Panc1 (cell line): ENCODE results near the gene RSPH1. TPM values are rescaled to one million over a fixed set of nuclear protein-coding genes. Genes with fewer than 3 reads are reported as not detected.

Experiments used
- ATAC-seq: fragments of 200-7000 bp; cut with Tn5 transposase; 2 replicates; pipeline ENCODE4 v1.9.1; 2020; ENCODE audit warnings: mild to moderate bottlenecking, moderate library complexity
- BruUV-seq: library from RNA; stranded (reverse); fragments of 400-500 nt; replicated peaks from 2 replicates; lab custom pipeline; 2021; lab: Mats Ljungman, UMichigan
- CTCF ChIA-PET: fragments of 300-600 bp; sonication (Branson Sonifier 250); formaldehyde crosslinking; loops from one replicate; lab custom pipeline; 2022; ENCODE audit warnings: antibody characterized with exemption; lab: Charles Lee
- POLR2A ChIA-PET: fragments of 300-600 bp; sonication (Branson Sonifier 250); formaldehyde crosslinking; loops from one replicate; lab custom pipeline; 2022; ENCODE audit warnings: antibody characterized with exemption; lab: Charles Lee
- DNase-seq: peaks from one replicate; pipeline ENCODE4 v3.0.0-alpha.2; 2010; ENCODE audit warnings: low read depth, low spot score
- H3K27ac ChIP-seq: 2 replicates; pipeline ENCODE4 v1.5.1; 2011; ENCODE audit warnings: mild to moderate bottlenecking, low read length, inconsistent platforms
- H3K27me3 ChIP-seq: fragments of 200-500 bp; sonication (Bioruptor generic); 2 replicates; pipeline ENCODE4 v1.6.0; 2014; ENCODE audit warnings: low read length, inconsistent platforms; ENCODE audit not compliant: control insufficient read depth, insufficient read depth
- H3K36me3 ChIP-seq: fragments of 200-500 bp; sonication (Bioruptor generic); 2 replicates; pipeline ENCODE4 v1.5.1; 2014; ENCODE audit warnings: inconsistent platforms, mild to moderate bottlenecking, low read length, moderate library complexity; ENCODE audit not compliant: control insufficient read depth, insufficient read depth
- H3K4me1 ChIP-seq: 2 replicates; pipeline ENCODE4 v1.5.1; 2011; ENCODE audit warnings: inconsistent platforms, mild to moderate bottlenecking, low read length, moderate library complexity; ENCODE audit not compliant: control insufficient read depth, insufficient read depth
- H3K4me3 ChIP-seq, 2 experiments: 2 replicates each; pipeline ENCODE4 v1.5.1; 2011 to 2012; ENCODE audit warnings: low read depth in 2 of 2, low read length in 2 of 2, mild to moderate bottlenecking in 2 of 2, inconsistent platforms in 1 of 2, moderate library complexity in 1 of 2
- H3K9me3 ChIP-seq: fragments of 200-500 bp; sonication (Bioruptor generic); 2 replicates; pipeline ENCODE4 v1.5.1; 2014; ENCODE audit warnings: low read depth, mild to moderate bottlenecking, inconsistent platforms, low read length, moderate library complexity; ENCODE audit not compliant: control insufficient read depth, insufficient read depth
- CTCF ChIP-seq: fragments of 450-650 bp; IDR thresholded peaks from 2 replicates; pipeline ENCODE4 v1.5.1; 2017; ENCODE audit warnings: mild to moderate bottlenecking
- POLR2AphosphoS5 ChIP-seq: IDR thresholded peaks from 2 replicates; pipeline ENCODE4 v1.6.1; 2012; ENCODE audit warnings: mild to moderate bottlenecking, low read depth, low read length, moderate library complexity
- REST ChIP-seq, 2 experiments: IDR thresholded peaks; 2 replicates each; pipeline ENCODE4 v1.6.1; 2011 to 2012; ENCODE audit warnings: low read depth in 2 of 2, control low read depth in 1 of 2, low read length in 1 of 2, mild to moderate bottlenecking in 1 of 2, moderate library complexity in 1 of 2; ENCODE audit not compliant: insufficient read depth in 1 of 2
- SIN3A ChIP-seq: IDR thresholded peaks from 2 replicates; pipeline ENCODE4 v1.6.1; 2012; ENCODE audit warnings: low read depth, mild to moderate bottlenecking, low read length, moderate library complexity, borderline replicate concordance; ENCODE audit not compliant: insufficient read depth
- TCF7L2 ChIP-seq: IDR thresholded peaks from 2 replicates; pipeline ENCODE4 v1.6.1; 2011; ENCODE audit warnings: mild to moderate bottlenecking, low read depth, low read length, inconsistent platforms
- in situ Hi-C: cut with HindIII; loops from 2 replicates; pipeline ENCODE4 v1.10.0; 2016; ENCODE audit warnings: low sequenced_read_pairs, low pct_unique_long_range_greater_than_20kb
- intact Hi-C: fragments of 100-400 bp; cut with micrococcal nuclease; formaldehyde crosslinking; loops from one replicate; pipeline ENCODE4 v1.10.0; 2022; ENCODE audit not compliant: unreplicated experiment
- total RNA-seq: library from RNA; stranded (reverse); gene quantifications from one replicate; pipeline ENCODE4 v1.2.1, GENCODE V29; 2021; ENCODE audit not compliant: unreplicated experiment

RSPH1 gene
- total RNA-seq, 1 experiment from 2014 or later = 0.46 TPM

DNA sequence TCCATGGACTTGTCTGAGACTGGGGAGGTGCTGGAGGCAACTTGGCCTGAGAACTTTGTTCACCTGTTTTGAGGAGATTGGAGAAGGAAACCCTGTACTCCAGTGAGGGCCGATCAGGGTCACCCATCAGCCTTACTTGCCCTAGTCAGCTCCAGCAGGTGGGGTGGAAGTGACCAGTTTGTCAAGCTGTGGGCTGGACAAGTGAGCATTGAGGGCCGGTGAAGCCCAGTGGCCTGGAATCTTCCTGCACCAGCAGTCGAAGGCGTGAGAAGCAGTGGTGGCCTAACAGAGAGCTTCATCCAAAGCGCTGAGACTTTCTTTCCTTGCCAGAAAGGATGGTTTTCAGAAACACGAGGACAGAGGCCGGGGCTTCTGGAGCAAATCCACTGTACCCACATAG is 27.2 kb upstream of the RSPH1 start:
- ChIA-PET CTCF (no interaction called here), POLR2A (interaction anchor here (0.5 kb wide), 1 partner anchor 27 kb away, joined by 3 read pairs; the partner anchor contains the start of gene RSPH1)
- no peak for ATAC-seq
- no peaks in the 10 kb centered on the region for H3K36me3 ChIP-seq
- no peak overlapping the region for H3K4me3 ChIP-seq
- H3K27ac ChIP-seq = no peak overlapping the region
- no peak for DNase-seq
- no peak for TF ChIP-seq TCF7L2
- TF ChIP-seq REST (IDR thresholded peaks at IDR 0.05; ENCODE audit: insufficient read depth in 1 of 2, low read depth in 2 of 2, low read length in 1 of 2) = no peak
- TF ChIP-seq CTCF = no peak
- no peak for TF ChIP-seq POLR2AphosphoS5
- no peak for TF ChIP-seq SIN3A
- no TSS peak for BruUV-seq
- H3K9me3 ChIP-seq = no peaks in the 10 kb centered on the region
- no peaks in the 10 kb centered on the region for H3K27me3 ChIP-seq
- in situ Hi-C loops = no loop called here
- peaks cover under 1% of the 10 kb centered on the region; the same call in 1 of the 2 replicates for H3K4me1 ChIP-seq
- intact Hi-C loops = no loop called here

- H3K27me3 ChIP-seq = no peaks in the 10 kb centered on the region
- no peak for ATAC-seq
- POLR2A ChIA-PET = interaction anchor here (0.5 kb wide), 1 partner anchor 27 kb away, joined by 3 read pairs; the partner anchor contains the start of gene RSPH1
- H3K9me3 ChIP-seq = no peaks in the 10 kb centered on the region
- H3K36me3 ChIP-seq = no peaks in the 10 kb centered on the region
- BruUV-seq = no TSS peak
- no peak for TF ChIP-seq REST (IDR thresholded peaks at IDR 0.05; ENCODE audit: insufficient read depth in 1 of 2, low read depth in 2 of 2, low read length in 1 of 2)
- TF ChIP-seq SIN3A = no peak
- TF ChIP-seq POLR2AphosphoS5 = no peak
- TF ChIP-seq TCF7L2 = no peak
- TF ChIP-seq CTCF = no peak
- intact Hi-C loops (no loop called here), in situ Hi-C loops (no loop called here)
- CTCF ChIA-PET = no interaction called here
- DNase-seq = no peak
- no peak overlapping the region for H3K4me3 ChIP-seq
- H3K27ac ChIP-seq = no peak overlapping the region
- H3K4me1 ChIP-seq = peaks cover 5% of the 10 kb centered on the region
Observed at GRCh38 chr21:42522771-42523170, 26.7 kb upstream of the RSPH1 start.
